Stimulated activated CD4-positive, alpha-beta T cell treated with anti-CD3 and anti-CD28 coated beads, TNF-alpha, amount 100 ng/mL, for 48 hours (primary cell): ENCODE measurements around the gene BTRC.

Experiments
- DNase-seq, 3 donors: peaks; one replicate each; pipeline ENCODE4 v3.0.0-alpha.2; 2020; ENCODE audit warnings: low read depth in 3 of 3

Gene BTRC

GRCh38 chr10:101484175-101484745 is 130.3 kb downstream of the BTRC start:
- DNase-seq = no peak

- DNase-seq = no peak
Measured at GRCh38 chr10:101485207-101485606, 131.2 kb downstream of the BTRC start.

GRCh38 chr10:101485681-101486554 is 132.0 kb downstream of the BTRC start:
- DNase-seq = no peak

GRCh38 chr10:101487399-101487798 is 133.4 kb downstream of the BTRC start:
- DNase-seq = no peak

- DNase-seq = no peak
Measured at GRCh38 chr10:101489355-101489754, 135.4 kb downstream of the BTRC start.

- DNase-seq = no peak
Measured at GRCh38 chr10:101490026-101490425, 136.1 kb downstream of the BTRC start.

GRCh38 chr10:101492205-101492604 is 138.2 kb downstream of the BTRC start:
- no peak for DNase-seq

GRCh38 chr10:101492814-101493213 is 138.8 kb downstream of the BTRC start:
- no peak for DNase-seq

- no peak for DNase-seq
Measured at GRCh38 chr10:101493249-101493648, 139.3 kb downstream of the BTRC start.

GRCh38 chr10:101493782-101494281 is 139.9 kb downstream of the BTRC start:
- no peak for DNase-seq

GRCh38 chr10:101494650-101495049 is 140.7 kb downstream of the BTRC start:
- DNase-seq = no peak

GRCh38 chr10:101495324-101495925 is 141.5 kb downstream of the BTRC start:
- DNase-seq = no peak

- no peak for DNase-seq
Measured at GRCh38 chr10:101504438-101504837, 150.5 kb downstream of the BTRC start.

GRCh38 chr10:101506829-101507661 is 153.1 kb downstream of the BTRC start:
- DNase-seq = no peak

- no peak for DNase-seq
Measured at GRCh38 chr10:101507828-101508227, 153.9 kb downstream of the BTRC start.

- DNase-seq = no peak
Measured at GRCh38 chr10:101511938-101512337, 158.0 kb downstream of the BTRC start.

GRCh38 chr10:101512738-101513137 is 158.8 kb downstream of the BTRC start:
- DNase-seq = no peak

GRCh38 chr10:101513733-101514132 is 159.8 kb downstream of the BTRC start:
- DNase-seq = no peak

- DNase-seq = no peak
Measured at GRCh38 chr10:101525848-101526247, 171.9 kb downstream of the BTRC start.

GRCh38 chr10:101529207-101529606 is 175.2 kb downstream of the BTRC start:
- DNase-seq = no peak

GRCh38 chr10:101529725-101530553 is 176.0 kb downstream of the BTRC start:
- DNase-seq = no peak
